Heart left ventricle (tissue), 16 donors: ENCODE measurements around the gene PACSIN1. TPM values are rescaled to one million over a fixed set of nuclear protein-coding genes. Genes with fewer than 3 reads are reported as not detected.

Experiments
- ATAC-seq, 4 donors: fragments of 200-7000 bp; cut with Tn5 transposase; one replicate each; pipeline ENCODE4 v1.9.1; 2020 to 2022; ENCODE audit warnings: moderate library complexity in 4 of 4, mild to moderate bottlenecking in 3 of 4, moderate number of reproducible peaks in 1 of 4
- DNase-seq, 5 donors: peaks; one replicate each; pipeline ENCODE4 v3.0.0-alpha.2; 2020
- H3K27ac ChIP-seq, 12 donors: fragments of 200-600 bp; sonication (generic) in 4 of 12; one replicate each; pipeline versions ENCODE4 v1.5.0 to v1.8.0; 2016 to 2022; ENCODE audit warnings: mild to moderate bottlenecking in 2 of 12
- H3K27me3 ChIP-seq, 9 donors: fragments of 200-600 bp; sonication (generic) in 2 of 9; one replicate each; pipeline versions ENCODE4 v1.5.1 to v1.8.0; 2016 to 2022; ENCODE audit warnings: mild to moderate bottlenecking in 3 of 9
- H3K36me3 ChIP-seq, 9 donors: fragments of 200-600 bp; sonication (generic) in 2 of 9; one replicate each; pipeline versions ENCODE4 v1.5.0 to v1.8.0; 2018 to 2022; ENCODE audit warnings: mild to moderate bottlenecking in 2 of 9
- H3K4me1 ChIP-seq, 12 donors: fragments of 200-600 bp; sonication (generic) in 4 of 12; one replicate each; pipeline versions ENCODE4 v1.5.0 to v1.8.0; 2016 to 2022; ENCODE audit warnings: mild to moderate bottlenecking in 3 of 12
- H3K4me3 ChIP-seq, 12 donors: fragments of 200-600 bp; sonication (generic) in 4 of 12; one replicate each; pipeline versions ENCODE4 v1.5.0 to v1.8.0; 2017 to 2022; ENCODE audit warnings: mild to moderate bottlenecking in 9 of 12, moderate library complexity in 4 of 12
- H3K9me3 ChIP-seq, 12 donors: fragments of 200-600 bp; sonication (generic) in 4 of 12; one replicate each; pipeline versions ENCODE4 v1.5.0 to v1.8.0; 2016 to 2022; ENCODE audit warnings: mild to moderate bottlenecking in 1 of 12
- POLR2A ChIP-seq, 2 donors: fragments of 450-650 bp; IDR thresholded peaks; one replicate each; pipeline ENCODE4 v1.6.1; 2017; ENCODE audit warnings: antibody characterized with exemption in 2 of 2, mild to moderate bottlenecking in 2 of 2, moderate library complexity in 2 of 2
- WGBS, 4 donors: extraction: QIAGEN DNeasy Blood & Tissue Kit in 2 of 4; methylation state at CpG; one replicate each; pipeline versions ENCODE4 v1.1.5 to v1.1.7; 2013 to 2018; 5-methylcytosine and 5-hydroxymethylcytosine counted together
- intact Hi-C, 10 donors: fragments of 100-400 bp; cut with DNase I; formaldehyde crosslinking; loops; one replicate each; pipeline versions ENCODE4 v1.11.1 to v1.14.2; 2022
- polyA plus RNA-seq, 2 donors: library from polyadenylated mRNA; stranded (reverse); fragments of 200-250 nt; gene quantifications; one replicate each; pipeline ENCODE4 v1.2.3, GENCODE V29; 2013
- total RNA-seq, 9 donors: library from RNA; depleted of rRNA in 2 of 9; stranded (reverse); fragments of >200 nt in 2 of 9; fragmentation: NEBNext Ultra II Directional in 3 of 9; extraction: Animal tissue kit (Norgen Biotek cat#: 25700) in 3 of 9; gene quantifications; one replicate each; pipeline versions ENCODE4 v1.1.0 to v1.2.4, GENCODE V29; 2016 to 2023
- TF ChIP-seq, protein P1 (sequence below), 12 donors: fragments of 200-600 bp; sonication (generic) in 4 of 12; IDR thresholded peaks; one replicate each; pipeline versions ENCODE4 v1.5.0 to v1.8.0; 2018 to 2022; ENCODE audit warnings: antibody characterized with exemption in 12 of 12, mild to moderate bottlenecking in 5 of 12
- donor health status: ischemic (EF 13 %, LVEDD 7.1; RV severe dilation, severe dysfunction).
- donor health status: healthy with polysubstance abuse.
- donor health status: DM: no; HTN: yes; CAD: no.
- donor health status: DM: no; HTN: no; CAD: no.
- donor health status: ischemic (EF 25% LVEDD 6.9; RV normal size, moderate dysfunction).
- donor health status: ischemic (EF 25% LVEDD 5.7; RV mildly dilated, moderate dysfunction).
- donor health status: healthy.
- donor health status: DM: yes; HTN: yes; CAD: no.
- donor health status: ischemic (EF 35%, LVEDD 5.7; RV mildly dilated, moderate dysfunction).
- donor health status: nonischemic (EF 11% LVEDD 7.7; RV severe dilation, severe dysfunction).
- donor health status: DM: yes; HTN: yes; CAD: no.
- donor health status: PGD.
- donor health status: ischemic (EF 29% LVEDD 5.4; RV normal size, mild dysfunction).
- donor health status: nonischemic (EF 23%, LVEDD 6.1; RV moderate dilation, normal function).

The PACSIN1 gene
- total and polyA plus RNA-seq, 11 donors = 1.6 to 12.7 (median 6.0) TPM

DNA sequence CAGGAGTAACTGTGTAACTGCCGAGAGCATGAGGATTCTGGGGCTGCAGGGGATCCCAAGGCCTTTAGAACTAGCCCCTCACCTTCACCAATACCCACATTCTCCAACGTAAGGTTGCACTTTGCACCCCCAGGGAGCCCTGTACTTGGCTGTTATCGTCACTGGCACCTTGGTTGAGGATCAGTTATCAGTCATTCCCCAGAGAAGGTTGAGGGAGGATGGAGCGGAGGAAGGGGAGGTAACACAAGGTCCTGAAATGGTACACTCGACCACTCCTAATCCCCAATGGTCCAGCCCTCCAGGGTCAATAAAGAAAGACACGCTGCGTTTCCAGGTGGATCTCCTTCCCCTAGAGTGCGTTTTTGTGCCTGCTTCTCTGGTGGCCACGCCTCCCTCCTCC lies 91.4 kb downstream of the PACSIN1 start:
- Histone ChIP-seq H3K4me1 (peaks cover 0 to 6% (median 0%) of the 10 kb centered on the region in 12 donors), H3K36me3 (no peaks in the 10 kb centered on the region), H3K4me3 (no peak overlapping the region), H3K27me3 (peaks cover 0 to 3% (median 0%) of the 10 kb centered on the region in 9 donors), H3K9me3 (peaks cover 0 to 9% (median 0%) of the 10 kb centered on the region in 12 donors), H3K27ac (no peak overlapping the region)
- ATAC-seq (no peak), DNase-seq (no peak)
- WGBS, 4 donors = 74 to 79% (median 78%) methylated on average over 9 of the region's 9 CpGs
- intact Hi-C loops = no loop called here
- TF ChIP-seq, protein P1, sequence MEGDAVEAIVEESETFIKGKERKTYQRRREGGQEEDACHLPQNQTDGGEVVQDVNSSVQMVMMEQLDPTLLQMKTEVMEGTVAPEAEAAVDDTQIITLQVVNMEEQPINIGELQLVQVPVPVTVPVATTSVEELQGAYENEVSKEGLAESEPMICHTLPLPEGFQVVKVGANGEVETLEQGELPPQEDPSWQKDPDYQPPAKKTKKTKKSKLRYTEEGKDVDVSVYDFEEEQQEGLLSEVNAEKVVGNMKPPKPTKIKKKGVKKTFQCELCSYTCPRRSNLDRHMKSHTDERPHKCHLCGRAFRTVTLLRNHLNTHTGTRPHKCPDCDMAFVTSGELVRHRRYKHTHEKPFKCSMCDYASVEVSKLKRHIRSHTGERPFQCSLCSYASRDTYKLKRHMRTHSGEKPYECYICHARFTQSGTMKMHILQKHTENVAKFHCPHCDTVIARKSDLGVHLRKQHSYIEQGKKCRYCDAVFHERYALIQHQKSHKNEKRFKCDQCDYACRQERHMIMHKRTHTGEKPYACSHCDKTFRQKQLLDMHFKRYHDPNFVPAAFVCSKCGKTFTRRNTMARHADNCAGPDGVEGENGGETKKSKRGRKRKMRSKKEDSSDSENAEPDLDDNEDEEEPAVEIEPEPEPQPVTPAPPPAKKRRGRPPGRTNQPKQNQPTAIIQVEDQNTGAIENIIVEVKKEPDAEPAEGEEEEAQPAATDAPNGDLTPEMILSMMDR (IDR thresholded peaks at IDR 0.05) = no peak
- TF ChIP-seq POLR2A (IDR thresholded peaks at IDR 0.05) = no peak

DNA sequence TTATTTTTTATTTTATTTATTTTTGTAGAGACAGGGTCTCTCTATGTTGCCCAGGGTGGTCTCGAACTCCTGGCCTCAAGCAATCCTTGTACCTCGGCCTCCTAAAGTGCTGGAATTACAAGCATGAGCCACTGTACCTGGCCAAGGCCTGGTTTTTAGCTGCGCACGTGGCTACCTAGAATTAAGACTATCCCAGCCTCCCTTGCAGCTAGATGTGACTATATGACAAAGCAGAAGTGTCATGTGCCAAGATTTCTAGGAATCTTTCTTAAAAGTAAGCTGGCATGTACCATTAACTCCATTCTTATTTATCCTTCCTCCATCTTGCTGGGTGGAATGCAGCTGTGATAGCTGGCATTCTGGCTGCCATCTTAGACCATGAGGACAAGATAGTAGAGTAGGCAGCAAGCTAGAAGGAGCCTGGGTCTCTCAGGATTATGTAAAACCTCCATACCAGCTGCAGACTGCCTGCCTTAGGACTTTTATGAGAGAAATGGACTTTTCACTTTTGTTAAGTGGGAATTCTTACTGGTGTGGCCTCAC lies 92.4 kb downstream of the PACSIN1 start:
- Histone ChIP-seq H3K27ac (no peak overlapping the region), H3K4me1 (peaks cover 0 to 6% (median 0%) of the 10 kb centered on the region in 12 donors), H3K27me3 (peaks cover 0 to 14% (median 0%) of the 10 kb centered on the region in 9 donors), H3K9me3 (peaks cover 0 to 9% (median 0%) of the 10 kb centered on the region in 12 donors), H3K4me3 (no peak overlapping the region), H3K36me3 (no peaks in the 10 kb centered on the region)
- 83 to 95% (median 92%) methylated on average over 4 of the region's 4 CpGs for WGBS, 4 donors
- ATAC-seq (no peak), DNase-seq (no peak)
- no peak for TF ChIP-seq POLR2A (IDR thresholded peaks at IDR 0.05)
- TF ChIP-seq, protein P1 (IDR thresholded peaks at IDR 0.05) = no peak
- intact Hi-C loops = no loop called here

DNA sequence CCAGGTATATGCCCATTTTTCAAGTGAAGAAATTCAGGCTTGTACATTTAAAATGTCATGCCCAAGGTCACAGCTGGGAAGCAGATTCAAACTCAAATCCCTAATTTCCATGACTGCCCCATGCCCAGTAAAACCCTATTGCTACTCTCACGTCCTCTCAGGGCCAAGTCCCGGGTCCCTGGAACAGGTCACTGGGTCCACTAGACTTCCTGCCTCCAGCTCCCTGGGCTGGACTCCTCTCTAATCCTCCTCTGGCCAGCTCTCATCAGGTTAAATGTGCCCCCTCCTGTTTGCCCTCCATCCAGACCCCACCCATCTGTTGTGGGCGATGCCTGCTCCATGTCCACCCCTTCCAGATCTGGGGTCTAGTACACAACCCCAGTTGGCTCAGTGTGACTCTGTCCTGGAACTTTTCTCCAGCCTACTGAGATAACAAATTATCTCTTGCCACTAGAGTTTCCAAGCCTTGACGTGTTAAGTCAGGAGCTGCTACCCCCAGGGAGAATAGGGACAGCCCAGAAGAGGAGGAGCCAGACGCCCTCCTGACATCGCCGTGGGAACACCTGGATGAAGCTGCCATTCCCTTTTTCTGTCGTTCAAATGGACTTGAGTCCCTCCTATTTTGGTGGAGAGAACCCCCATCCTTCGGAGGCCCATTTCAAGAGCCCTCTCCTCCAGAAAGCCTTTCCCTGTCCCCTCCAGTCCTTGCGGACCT lies 93.9 kb downstream of the PACSIN1 start:
- ATAC-seq = peak in 2 of 4 donors; percentile 10 to 31

More for the DNA sequence above, 93.9 kb downstream of the PACSIN1 start:
- Histone ChIP-seq H3K4me1 (peaks cover 0 to 6% (median 0%) of the 10 kb centered on the region in 12 donors), H3K27me3 (peaks cover 0 to 25% (median 0%) of the 10 kb centered on the region in 9 donors), H3K36me3 (no peaks in the 10 kb centered on the region), H3K9me3 (peaks cover 0 to 9% (median 0%) of the 10 kb centered on the region in 12 donors), H3K4me3 (no peak overlapping the region), H3K27ac (peak overlapping the region in 1 of 12 donors; percentile 49)
- TF ChIP-seq, protein P1 (IDR thresholded peaks at IDR 0.05) = no peak
- no peak for TF ChIP-seq POLR2A (IDR thresholded peaks at IDR 0.05)
- WGBS, 4 donors = 59 to 73% (median 66%) methylated on average over 10 of the region's 10 CpGs
- DNase-seq = no peak
- intact Hi-C loops = no loop called here
